Osteoblast (primary cell): ENCODE results near the gene NR3C2. TPM values are rescaled to one million over a fixed set of nuclear protein-coding genes. Genes with fewer than 3 reads are reported as not detected.

Experiments
- DNase-seq: peaks from one replicate; pipeline ENCODE4 v3.0.0; 2011; ENCODE audit warnings: low spot score, mixed read lengths; ENCODE audit not compliant: insufficient read length; ENCODE audit errors: missing footprints
- H2AFZ ChIP-seq: 2 replicates; pipeline ENCODE4 v1.6.0; 2011; ENCODE audit warnings: mild to moderate bottlenecking, low read length
- H3K27ac ChIP-seq: 2 replicates; pipeline ENCODE4 v1.5.1; 2011; ENCODE audit warnings: mild to moderate bottlenecking, low read depth, low read length, moderate library complexity
- H3K27me3 ChIP-seq: 2 replicates; pipeline ENCODE4 v1.6.0; 2012; ENCODE audit warnings: mild to moderate bottlenecking, control low read depth, inconsistent platforms, low read length, moderate library complexity; ENCODE audit not compliant: insufficient read depth
- H3K36me3 ChIP-seq: 2 replicates; pipeline ENCODE4 v1.5.1; 2011; ENCODE audit warnings: mild to moderate bottlenecking, low read length, control low read depth, moderate library complexity; ENCODE audit not compliant: insufficient read depth
- H3K4me1 ChIP-seq: 2 replicates; pipeline ENCODE4 v1.5.1; 2011; ENCODE audit warnings: mild to moderate bottlenecking, low read length, control low read depth, moderate library complexity; ENCODE audit not compliant: insufficient read depth
- H3K4me2 ChIP-seq: 2 replicates; pipeline ENCODE4 v1.6.0; 2011; ENCODE audit warnings: mild to moderate bottlenecking, low read length; ENCODE audit not compliant: insufficient read depth
- H3K4me3 ChIP-seq: fragments of 200-600 bp; sonication (generic); 3 replicates; pipeline ENCODE4 v1.5.1; 2012; ENCODE audit warnings: mild to moderate bottlenecking, low read length, inconsistent platforms; ENCODE audit not compliant: insufficient read depth
- H3K79me2 ChIP-seq: 2 replicates; pipeline ENCODE4 v1.6.0; 2012; ENCODE audit warnings: mild to moderate bottlenecking, low read length, control low read depth, inconsistent platforms; ENCODE audit not compliant: insufficient read depth
- H3K9me3 ChIP-seq: 2 replicates; pipeline ENCODE4 v1.5.1; 2011; ENCODE audit warnings: low read depth, low read length, control low read depth
- H4K20me1 ChIP-seq: 2 replicates; pipeline ENCODE4 v1.6.0; 2012; ENCODE audit warnings: mild to moderate bottlenecking, low read length, control low read depth; ENCODE audit not compliant: insufficient read depth
- total RNA-seq: library from RNA; depleted of rRNA; stranded (reverse); fragments of >200 nt; gene quantifications from 2 replicates; pipeline ENCODE4 v1.2.3, GENCODE V29; 2012
- TF ChIP-seq, protein P1 (sequence below): IDR thresholded peaks from 2 replicates; pipeline ENCODE4 v1.5.1; 2011; ENCODE audit warnings: mild to moderate bottlenecking, low read depth, low read length, moderate library complexity; ENCODE audit errors: extremely low read depth

The NR3C2 gene
- total RNA-seq, 1 donor = 0.72 TPM

DNA sequence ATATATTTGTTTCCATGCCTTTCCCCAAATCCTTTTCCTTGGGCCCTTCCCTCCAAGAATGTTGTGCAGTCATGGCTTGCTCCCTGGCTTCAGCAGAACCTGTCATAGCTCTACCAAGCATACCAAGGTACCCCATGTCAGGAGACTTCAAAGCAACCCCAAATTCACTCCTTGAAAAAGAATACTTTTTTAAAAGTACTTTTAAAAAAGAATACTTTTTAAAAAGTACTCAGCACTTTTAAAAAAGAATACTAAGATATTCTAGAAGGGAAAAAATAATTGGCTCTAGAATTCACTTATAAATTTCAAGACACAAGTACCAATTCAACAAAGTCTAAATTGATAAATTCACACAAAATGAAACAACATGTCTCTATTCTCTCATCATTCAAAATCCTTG, 76.0 kb downstream of the NR3C2 start:
- DNase-seq = no peak
- Histone ChIP-seq H3K27me3 (no peaks in the 10 kb centered on the region), H3K79me2 (no peaks in the 10 kb centered on the region), H3K4me2 (no peak overlapping the region), H3K9me3 (no peaks in the 10 kb centered on the region), H3K27ac (no peak overlapping the region), H2AFZ (no peak overlapping the region), H3K36me3 (no peaks in the 10 kb centered on the region), H4K20me1 (no peaks in the 10 kb centered on the region), H3K4me1 (no peaks in the 10 kb centered on the region), H3K4me3 (no peak overlapping the region)
- TF ChIP-seq, protein P1, sequence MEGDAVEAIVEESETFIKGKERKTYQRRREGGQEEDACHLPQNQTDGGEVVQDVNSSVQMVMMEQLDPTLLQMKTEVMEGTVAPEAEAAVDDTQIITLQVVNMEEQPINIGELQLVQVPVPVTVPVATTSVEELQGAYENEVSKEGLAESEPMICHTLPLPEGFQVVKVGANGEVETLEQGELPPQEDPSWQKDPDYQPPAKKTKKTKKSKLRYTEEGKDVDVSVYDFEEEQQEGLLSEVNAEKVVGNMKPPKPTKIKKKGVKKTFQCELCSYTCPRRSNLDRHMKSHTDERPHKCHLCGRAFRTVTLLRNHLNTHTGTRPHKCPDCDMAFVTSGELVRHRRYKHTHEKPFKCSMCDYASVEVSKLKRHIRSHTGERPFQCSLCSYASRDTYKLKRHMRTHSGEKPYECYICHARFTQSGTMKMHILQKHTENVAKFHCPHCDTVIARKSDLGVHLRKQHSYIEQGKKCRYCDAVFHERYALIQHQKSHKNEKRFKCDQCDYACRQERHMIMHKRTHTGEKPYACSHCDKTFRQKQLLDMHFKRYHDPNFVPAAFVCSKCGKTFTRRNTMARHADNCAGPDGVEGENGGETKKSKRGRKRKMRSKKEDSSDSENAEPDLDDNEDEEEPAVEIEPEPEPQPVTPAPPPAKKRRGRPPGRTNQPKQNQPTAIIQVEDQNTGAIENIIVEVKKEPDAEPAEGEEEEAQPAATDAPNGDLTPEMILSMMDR = no peak

DNA sequence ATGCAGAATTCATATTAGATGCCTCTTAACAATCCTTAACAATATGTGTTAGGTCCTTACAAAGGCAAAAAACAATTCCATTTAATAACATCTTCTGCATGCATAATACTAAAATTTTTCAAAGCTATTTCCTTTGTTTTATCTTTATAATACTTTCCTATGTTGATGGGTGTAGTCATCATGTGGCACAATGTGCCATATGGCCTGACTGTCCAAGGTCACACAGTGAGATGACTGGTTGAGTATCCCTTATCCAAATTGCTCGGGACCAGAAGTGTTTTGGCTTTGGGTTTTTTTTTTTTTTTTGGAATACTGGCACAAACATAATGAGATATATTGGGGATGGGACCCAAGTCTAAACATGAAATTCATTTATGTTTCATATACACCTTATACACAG, 77.7 kb downstream of the NR3C2 start:
- TF ChIP-seq, protein P1 = no peak
- DNase-seq = no peak

DNA sequence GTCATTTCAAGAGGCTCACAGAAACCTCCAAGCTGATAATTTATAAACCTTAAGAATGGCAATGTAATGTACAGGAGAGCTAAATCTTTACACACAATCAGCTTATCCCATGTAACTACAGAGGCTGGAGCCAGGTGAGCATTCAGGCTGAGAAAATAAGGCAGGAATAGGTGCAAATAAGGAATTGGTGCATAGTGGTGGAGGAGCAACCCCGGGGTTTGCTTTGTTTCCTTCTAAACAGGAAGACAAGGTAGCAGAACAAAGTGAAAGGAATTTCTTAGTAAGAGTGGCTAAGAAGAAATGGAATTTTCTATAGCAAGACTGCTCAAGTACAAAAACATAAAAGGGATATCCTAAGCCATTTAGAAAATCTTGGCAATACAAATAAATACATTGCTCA, 82.4 kb downstream of the NR3C2 start:
- no peaks in the 10 kb centered on the region for H4K20me1 ChIP-seq
- no peak overlapping the region for H3K4me2 ChIP-seq
- DNase-seq = no peak
- H3K27ac ChIP-seq = no peak overlapping the region
- H3K4me3 ChIP-seq = no peak overlapping the region
- H3K36me3 ChIP-seq = no peaks in the 10 kb centered on the region
- no peaks in the 10 kb centered on the region for H3K27me3 ChIP-seq
- H2AFZ ChIP-seq = no peak overlapping the region
- H3K79me2 ChIP-seq = no peaks in the 10 kb centered on the region
- no peaks in the 10 kb centered on the region for H3K4me1 ChIP-seq
- H3K9me3 ChIP-seq = peaks cover 3% of the 10 kb centered on the region
- TF ChIP-seq, protein P1 = no peak

More for the DNA sequence above, 77.7 kb downstream of the NR3C2 start:
- Histone ChIP-seq H3K36me3 (no peaks in the 10 kb centered on the region), H3K4me1 (no peaks in the 10 kb centered on the region), H3K4me2 (no peak overlapping the region), H3K79me2 (no peaks in the 10 kb centered on the region), H4K20me1 (no peaks in the 10 kb centered on the region), H3K27ac (no peak overlapping the region), H3K27me3 (no peaks in the 10 kb centered on the region), H2AFZ (no peak overlapping the region), H3K4me3 (no peak overlapping the region), H3K9me3 (peaks cover 2% of the 10 kb centered on the region)

DNA sequence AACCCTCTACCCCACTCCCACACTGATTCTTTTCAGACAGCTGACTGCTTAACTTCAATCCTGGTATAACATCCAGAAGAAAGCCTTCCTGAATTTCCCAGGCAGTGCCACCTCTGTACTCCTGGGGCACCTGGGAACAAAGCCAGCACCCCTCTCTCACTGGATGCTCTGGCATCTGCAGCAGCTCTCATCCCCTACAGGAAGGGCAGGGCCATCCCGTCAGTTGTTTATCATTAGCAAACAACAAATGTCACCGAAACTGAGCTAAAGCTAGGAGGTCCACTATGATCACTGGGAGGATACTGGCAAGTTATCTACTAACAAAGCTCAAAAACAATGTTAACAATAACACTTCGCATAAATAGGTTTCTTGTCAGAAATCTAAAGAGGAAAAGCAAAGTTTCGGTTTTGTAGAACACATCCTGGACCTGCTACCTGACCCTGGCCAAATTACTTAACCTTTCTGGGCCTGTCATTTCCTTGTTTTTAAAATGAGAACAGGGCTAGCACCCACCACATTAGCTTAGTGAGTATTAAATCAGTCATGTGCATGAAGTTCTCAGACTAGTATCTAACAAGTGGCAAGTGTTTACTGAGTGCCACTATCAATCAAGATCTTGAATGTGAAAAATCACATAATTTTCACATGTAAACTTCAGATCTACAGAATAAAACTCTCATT, 86.6 kb downstream of the NR3C2 start:
- Histone ChIP-seq H3K4me2 (no peak overlapping the region), H3K9me3 (peaks cover 3% of the 10 kb centered on the region), H3K36me3 (no peaks in the 10 kb centered on the region), H3K4me1 (no peaks in the 10 kb centered on the region), H3K4me3 (no peak overlapping the region), H3K27me3 (no peaks in the 10 kb centered on the region), H2AFZ (no peak overlapping the region), H4K20me1 (no peaks in the 10 kb centered on the region), H3K27ac (no peak overlapping the region), H3K79me2 (no peaks in the 10 kb centered on the region)
- TF ChIP-seq, protein P1 = no peak
- no peak for DNase-seq
